ENCODE results near the gene HCN2. TPM values are rescaled to one million over a fixed set of nuclear protein-coding genes. Genes with fewer than 3 reads are reported as not detected.

The HCN2 gene
- total RNA-seq, 2 experiments from 2014 or later: 2.1 TPM

DNA sequence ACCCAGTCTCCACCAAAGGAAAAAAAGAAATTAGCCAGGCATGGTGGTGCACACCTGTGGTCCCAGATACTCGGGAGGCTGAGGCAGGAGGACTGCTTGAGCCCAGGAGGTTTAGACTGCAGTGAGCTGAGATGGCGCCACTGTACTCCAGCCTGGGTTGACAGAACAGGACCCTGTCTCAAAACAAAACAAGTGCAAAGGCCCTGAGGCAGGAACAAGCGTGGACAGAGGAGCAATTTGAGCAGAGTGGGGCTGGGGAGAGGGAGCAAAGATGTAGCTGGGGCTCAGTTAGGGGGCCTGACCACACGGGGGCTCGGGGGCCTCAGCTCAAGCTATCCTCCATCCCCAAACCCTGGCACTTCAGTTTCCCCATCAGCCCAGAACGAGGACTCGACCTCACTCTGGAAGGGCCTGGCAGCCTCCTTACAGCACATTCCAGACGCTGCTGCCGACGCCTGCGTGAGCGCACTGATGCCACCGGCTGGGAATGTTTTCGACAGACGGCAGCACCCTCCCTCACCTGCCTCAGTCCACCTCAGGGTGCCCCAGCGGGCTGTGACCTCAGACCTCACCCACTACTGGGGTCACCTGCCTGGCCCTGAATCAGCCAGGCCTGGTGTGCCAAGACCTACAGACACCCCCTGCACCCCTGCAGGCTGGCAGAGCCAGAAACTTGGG lies 45.4 kb downstream of the HCN2 start:
- H3K27me3 Mint-ChIP-seq: no peaks in the 10 kb centered on the region
- no peak overlapping the region for H3K4me3 Mint-ChIP-seq
- no peak overlapping the region for H3K27ac ChIP-seq (ENCODE audit: low read depth in 1 of 2, low read length in 2 of 2)
- ATAC-seq (ENCODE audit: poor library complexity) (no peak), DNase-seq (no peak)
- no peak overlapping the region for H3K27ac Mint-ChIP-seq
- peaks cover 37% of the 10 kb centered on the region for H3K4me1 Mint-ChIP-seq (ENCODE audit: low read depth)
- peaks cover 12% of the 10 kb centered on the region for H3K36me3 ChIP-seq (ENCODE audit: insufficient read depth, low read length)
- TF ChIP-seq, protein P1, sequence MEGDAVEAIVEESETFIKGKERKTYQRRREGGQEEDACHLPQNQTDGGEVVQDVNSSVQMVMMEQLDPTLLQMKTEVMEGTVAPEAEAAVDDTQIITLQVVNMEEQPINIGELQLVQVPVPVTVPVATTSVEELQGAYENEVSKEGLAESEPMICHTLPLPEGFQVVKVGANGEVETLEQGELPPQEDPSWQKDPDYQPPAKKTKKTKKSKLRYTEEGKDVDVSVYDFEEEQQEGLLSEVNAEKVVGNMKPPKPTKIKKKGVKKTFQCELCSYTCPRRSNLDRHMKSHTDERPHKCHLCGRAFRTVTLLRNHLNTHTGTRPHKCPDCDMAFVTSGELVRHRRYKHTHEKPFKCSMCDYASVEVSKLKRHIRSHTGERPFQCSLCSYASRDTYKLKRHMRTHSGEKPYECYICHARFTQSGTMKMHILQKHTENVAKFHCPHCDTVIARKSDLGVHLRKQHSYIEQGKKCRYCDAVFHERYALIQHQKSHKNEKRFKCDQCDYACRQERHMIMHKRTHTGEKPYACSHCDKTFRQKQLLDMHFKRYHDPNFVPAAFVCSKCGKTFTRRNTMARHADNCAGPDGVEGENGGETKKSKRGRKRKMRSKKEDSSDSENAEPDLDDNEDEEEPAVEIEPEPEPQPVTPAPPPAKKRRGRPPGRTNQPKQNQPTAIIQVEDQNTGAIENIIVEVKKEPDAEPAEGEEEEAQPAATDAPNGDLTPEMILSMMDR (IDR thresholded peaks at IDR 0.05): no peak
- no peak overlapping the region for H3K4me3 ChIP-seq (ENCODE audit: low read length)
- CTCF ChIA-PET: interaction anchor here (0.5 to 1.8 kb wide), 2 partner anchors 10 to 51 kb away, joined by 3 read pairs; no protein-coding TSS in a partner anchor
- H3K36me3 Mint-ChIP-seq (ENCODE audit: low read depth): peaks cover 20% of the 10 kb centered on the region
- no peaks in the 10 kb centered on the region for H3K9me3 Mint-ChIP-seq
- intact Hi-C loops (cut with DNase I, micrococcal nuclease): loop anchor here in 1 of 2 experiments (5.0 kb wide), 1 partner anchor 63 kb away; the partner anchor contains the start of gene BSG
- POLR2A ChIA-PET: interaction anchor here (1.5 to 1.8 kb wide), 2 partner anchors 26 to 28 kb away, joined by 14 to 16 read pairs; partner anchors contain the start of gene RNF126
- H3K9me3 ChIP-seq (ENCODE audit: control insufficient read depth in 1 of 2, insufficient read depth in 1 of 2, low read length in 2 of 2): no peaks in the 10 kb centered on the region
- H3K27me3 ChIP-seq (ENCODE audit: control insufficient read depth in 1 of 2, insufficient read depth in 2 of 2, low read length in 2 of 2): no peaks in the 10 kb centered on the region
- peaks cover 56% of the 10 kb centered on the region for H3K4me1 ChIP-seq (ENCODE audit: insufficient read depth, low read length)

DNA sequence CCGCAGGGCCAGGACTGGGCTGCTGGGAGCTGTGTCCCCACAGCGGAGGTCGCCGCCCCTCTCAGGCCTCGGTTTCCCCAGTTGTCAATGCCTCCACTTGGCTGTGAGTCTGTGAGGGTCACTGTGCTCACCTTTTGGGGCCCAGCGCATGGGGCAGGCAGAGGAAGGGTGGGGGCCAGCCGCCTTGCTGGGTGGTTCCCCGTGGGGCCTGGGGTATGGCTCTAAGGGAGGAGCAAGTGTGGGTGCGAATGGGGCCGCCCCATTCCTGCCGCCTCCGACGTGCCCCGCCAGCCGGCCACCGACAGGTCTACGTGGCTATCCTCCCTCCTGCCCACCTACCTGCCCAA lies 49.2 kb downstream of the HCN2 start:
- Histone ChIP-seq H3K4me1 (ENCODE audit: insufficient read depth, low read length) (peaks cover 31% of the 10 kb centered on the region), H3K9me3 (ENCODE audit: control insufficient read depth in 1 of 2, insufficient read depth in 1 of 2, low read length in 2 of 2) (no peaks in the 10 kb centered on the region), H3K36me3 (ENCODE audit: insufficient read depth, low read length) (no peaks in the 10 kb centered on the region), H3K27me3 (ENCODE audit: control insufficient read depth in 1 of 2, insufficient read depth in 2 of 2, low read length in 2 of 2) (no peaks in the 10 kb centered on the region), H3K27ac (ENCODE audit: low read depth in 1 of 2, low read length in 2 of 2) (no peak overlapping the region), H3K4me3 (ENCODE audit: low read length) (peak overlapping the region; percentile 53)
- ATAC-seq (ENCODE audit: poor library complexity) (no peak), DNase-seq (no peak)
- Mint-ChIP-seq H3K4me1 (ENCODE audit: low read depth) (peaks cover 9% of the 10 kb centered on the region), H3K9me3 (no peaks in the 10 kb centered on the region), H3K27me3 (no peaks in the 10 kb centered on the region), H3K36me3 (ENCODE audit: low read depth) (peaks cover under 1% of the 10 kb centered on the region), H3K4me3 (peak overlapping the region; percentile 84), H3K27ac (peak overlapping the region; percentile 88)
- ChIA-PET CTCF (no interaction called here), POLR2A (no interaction called here)
- intact Hi-C loops (cut with DNase I, micrococcal nuclease): loop anchor here in 1 of 2 experiments (1.0 kb wide), 1 partner anchor 22 kb away; no protein-coding TSS in a partner anchor
- TF ChIP-seq, protein P1 (IDR thresholded peaks at IDR 0.05): no peak

DNA sequence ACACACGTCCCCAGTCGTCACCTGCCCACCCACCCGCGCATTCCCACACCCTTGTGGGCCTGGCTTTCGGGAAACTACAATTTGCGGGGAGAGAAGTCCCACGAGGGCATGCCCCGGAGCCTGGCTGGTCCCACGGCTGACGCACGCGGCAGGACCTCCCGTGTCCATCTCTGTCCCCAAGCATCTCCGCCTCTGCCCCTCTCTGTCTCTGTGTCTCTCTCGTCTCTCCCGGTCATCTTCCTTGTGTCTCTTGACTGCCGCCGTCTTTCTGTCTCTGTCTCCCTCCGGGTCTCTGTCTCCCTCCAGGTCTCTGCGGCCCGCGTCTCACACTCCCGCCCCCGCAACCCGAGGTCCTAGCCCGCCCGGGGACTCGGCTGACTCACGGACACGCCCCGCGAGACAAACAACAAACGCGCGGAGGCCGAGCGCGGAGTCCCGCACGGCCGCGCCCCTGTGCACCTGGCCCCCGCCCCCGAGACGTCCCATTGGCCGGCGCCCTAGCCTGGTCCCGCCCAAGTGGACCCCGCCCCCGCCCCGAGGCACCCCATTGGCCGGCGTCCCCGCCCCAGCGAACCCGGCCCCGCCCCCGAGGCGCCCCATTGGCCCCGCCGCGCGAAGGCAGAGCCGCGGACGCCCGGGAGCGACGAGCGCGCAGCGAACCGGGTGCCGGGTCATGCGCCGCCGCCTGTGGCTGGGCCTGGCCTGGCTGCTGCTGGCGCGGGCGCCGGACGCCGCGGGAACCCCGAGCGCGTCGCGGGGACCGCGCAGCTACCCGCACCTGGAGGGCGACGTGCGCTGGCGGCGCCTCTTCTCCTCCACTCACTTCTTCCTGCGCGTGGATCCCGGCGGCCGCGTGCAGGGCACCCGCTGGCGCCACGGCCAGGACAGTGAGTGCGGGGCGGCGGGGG lies 49.8 kb downstream of the HCN2 start, which contains the start of gene FGF22:
Gene FGF22 (plus strand): TSS at position 627 of the 908 bp plus-strand sequence. CDS start 47 bp downstream, at position 674.
- H3K36me3 Mint-ChIP-seq (ENCODE audit: low read depth): peaks cover 5% of the 10 kb centered on the region
- H3K9me3 Mint-ChIP-seq: no peaks in the 10 kb centered on the region
- H3K4me3 Mint-ChIP-seq: peak within 1 kb of the TSS; percentile 84
- ChIA-PET POLR2A (interaction anchor here (1.7 kb wide), 1 partner anchor 21 kb away, joined by 7 read pairs; no protein-coding TSS in a partner anchor), CTCF (interaction anchor here (2.4 kb wide), 1 partner anchor 20 kb away, joined by 6 read pairs; no protein-coding TSS in a partner anchor)
- TF ChIP-seq, protein P1 (IDR thresholded peaks at IDR 0.05): no peak
- H3K4me1 Mint-ChIP-seq (ENCODE audit: low read depth): peaks cover 6% of the 10 kb centered on the region
- ATAC-seq (ENCODE audit: poor library complexity): peak; percentile 96
- DNase-seq: peak; percentile 93 to 99 (median 96)
- no peaks in the 10 kb centered on the region for H3K9me3 ChIP-seq (ENCODE audit: control insufficient read depth in 1 of 2, insufficient read depth in 1 of 2, low read length in 2 of 2)
- peak within 1 kb of the TSS; percentile 53 for H3K4me3 ChIP-seq (ENCODE audit: low read length)
- no peaks in the 10 kb centered on the region for H3K27me3 Mint-ChIP-seq
- no peak within 1 kb of the TSS for H3K27ac ChIP-seq (ENCODE audit: low read depth in 1 of 2, low read length in 2 of 2)
- no peaks in the 10 kb centered on the region for H3K27me3 ChIP-seq (ENCODE audit: control insufficient read depth in 1 of 2, insufficient read depth in 2 of 2, low read length in 2 of 2)
- intact Hi-C loops (cut with DNase I, micrococcal nuclease): loop anchor here in 1 of 2 experiments (1.0 kb wide), 2 partner anchors 22 to 41 kb away; no protein-coding TSS in a partner anchor
- peaks cover 25% of the 10 kb centered on the region for H3K4me1 ChIP-seq (ENCODE audit: insufficient read depth, low read length)
- no peaks in the 10 kb centered on the region for H3K36me3 ChIP-seq (ENCODE audit: insufficient read depth, low read length)
- H3K27ac Mint-ChIP-seq: peak within 1 kb of the TSS; percentile 88

All from CD4-positive, alpha-beta T cell (primary cell).